ENCODE measurements around the gene FCN1. TPM values are rescaled to one million over a fixed set of nuclear protein-coding genes. Genes with fewer than 3 reads are reported as not detected.

The FCN1 gene
- total RNA-seq, 2 donors from 2014 or later, result 0.63 to 2.1 TPM

- no peak overlapping the region for H3K4me3 ChIP-seq
- TF ChIP-seq, protein P1, sequence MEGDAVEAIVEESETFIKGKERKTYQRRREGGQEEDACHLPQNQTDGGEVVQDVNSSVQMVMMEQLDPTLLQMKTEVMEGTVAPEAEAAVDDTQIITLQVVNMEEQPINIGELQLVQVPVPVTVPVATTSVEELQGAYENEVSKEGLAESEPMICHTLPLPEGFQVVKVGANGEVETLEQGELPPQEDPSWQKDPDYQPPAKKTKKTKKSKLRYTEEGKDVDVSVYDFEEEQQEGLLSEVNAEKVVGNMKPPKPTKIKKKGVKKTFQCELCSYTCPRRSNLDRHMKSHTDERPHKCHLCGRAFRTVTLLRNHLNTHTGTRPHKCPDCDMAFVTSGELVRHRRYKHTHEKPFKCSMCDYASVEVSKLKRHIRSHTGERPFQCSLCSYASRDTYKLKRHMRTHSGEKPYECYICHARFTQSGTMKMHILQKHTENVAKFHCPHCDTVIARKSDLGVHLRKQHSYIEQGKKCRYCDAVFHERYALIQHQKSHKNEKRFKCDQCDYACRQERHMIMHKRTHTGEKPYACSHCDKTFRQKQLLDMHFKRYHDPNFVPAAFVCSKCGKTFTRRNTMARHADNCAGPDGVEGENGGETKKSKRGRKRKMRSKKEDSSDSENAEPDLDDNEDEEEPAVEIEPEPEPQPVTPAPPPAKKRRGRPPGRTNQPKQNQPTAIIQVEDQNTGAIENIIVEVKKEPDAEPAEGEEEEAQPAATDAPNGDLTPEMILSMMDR (IDR thresholded peaks at IDR 0.05), result no peak
- no peaks in the 10 kb centered on the region for H3K36me3 ChIP-seq
- H3K27ac ChIP-seq, result no peak overlapping the region
- no peaks in the 10 kb centered on the region for H3K27me3 ChIP-seq
- H3K9me3 ChIP-seq, result no peaks in the 10 kb centered on the region
- no peaks in the 10 kb centered on the region for H3K4me1 ChIP-seq
- DNase-seq (ENCODE audit: low spot score), result no peak
Measured at GRCh38 chr9:134908524-134909309, 9.0 kb downstream of the FCN1 start.

DNA sequence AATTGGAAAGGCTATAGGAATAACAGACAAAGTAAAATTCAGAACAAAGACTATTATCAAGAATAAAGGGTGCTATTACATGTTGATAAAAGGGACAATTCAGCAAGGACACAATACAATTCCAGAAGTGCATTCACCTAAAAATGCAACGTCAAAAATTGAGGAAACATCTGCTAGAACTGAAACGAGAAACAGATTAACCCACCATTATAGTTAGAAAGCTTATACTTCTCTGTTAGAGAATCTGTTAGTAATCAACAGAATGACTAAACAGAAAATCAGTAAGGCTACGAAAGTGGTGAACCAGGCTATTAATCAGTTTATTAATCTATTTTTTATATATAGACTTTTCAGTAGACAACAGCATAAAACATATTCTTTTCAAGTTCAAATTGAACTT is 14.8 kb downstream of the FCN1 start:
- Histone ChIP-seq H3K27ac (no peak overlapping the region), H3K4me1 (peaks cover 0 to 6% of the 10 kb centered on the region in 2 donors), H3K36me3 (no peaks in the 10 kb centered on the region), H3K27me3 (no peaks in the 10 kb centered on the region), H3K4me3 (no peak overlapping the region), H3K9me3 (no peaks in the 10 kb centered on the region)
- DNase-seq (ENCODE audit: low spot score), result no peak
- TF ChIP-seq, protein P1 (IDR thresholded peaks at IDR 0.05), result no peak

GRCh38 chr9:134899818-134900217 is 17.9 kb downstream of the FCN1 start:
- Histone ChIP-seq H3K4me1 (peaks cover 0 to 34% of the 10 kb centered on the region in 2 donors), H3K36me3 (no peaks in the 10 kb centered on the region), H3K27me3 (no peaks in the 10 kb centered on the region), H3K4me3 (no peak overlapping the region), H3K27ac (no peak overlapping the region), H3K9me3 (no peaks in the 10 kb centered on the region)
- TF ChIP-seq, protein P1 (IDR thresholded peaks at IDR 0.05), result no peak
- no peak for DNase-seq (ENCODE audit: low spot score)

DNA sequence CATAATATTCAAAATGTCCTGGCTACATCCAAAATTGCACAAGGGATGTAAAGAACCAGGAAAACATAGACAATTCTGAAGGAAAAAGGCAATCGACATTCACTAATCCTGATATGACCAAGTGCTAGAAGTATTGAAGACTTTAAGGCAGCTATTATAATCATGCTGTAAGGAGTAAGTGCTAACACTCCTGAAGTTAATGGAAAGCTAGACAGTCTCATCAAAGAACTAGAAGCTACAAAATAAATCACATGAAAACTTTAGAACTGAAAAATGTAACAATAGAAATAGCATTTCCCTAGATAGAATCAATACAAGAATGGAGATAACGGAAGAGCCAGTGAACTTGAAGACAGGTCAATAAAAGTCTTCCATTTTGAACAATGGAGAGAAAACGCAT is 18.5 kb downstream of the FCN1 start:
- H3K4me1 ChIP-seq, result peaks cover 0 to 37% of the 10 kb centered on the region in 2 donors
- DNase-seq (ENCODE audit: low spot score), result no peak
- no peak overlapping the region for H3K4me3 ChIP-seq
- H3K27me3 ChIP-seq, result no peaks in the 10 kb centered on the region
- H3K36me3 ChIP-seq, result no peaks in the 10 kb centered on the region
- H3K27ac ChIP-seq, result no peak overlapping the region
- H3K9me3 ChIP-seq, result no peaks in the 10 kb centered on the region
- TF ChIP-seq, protein P1 (IDR thresholded peaks at IDR 0.05), result no peak

DNA sequence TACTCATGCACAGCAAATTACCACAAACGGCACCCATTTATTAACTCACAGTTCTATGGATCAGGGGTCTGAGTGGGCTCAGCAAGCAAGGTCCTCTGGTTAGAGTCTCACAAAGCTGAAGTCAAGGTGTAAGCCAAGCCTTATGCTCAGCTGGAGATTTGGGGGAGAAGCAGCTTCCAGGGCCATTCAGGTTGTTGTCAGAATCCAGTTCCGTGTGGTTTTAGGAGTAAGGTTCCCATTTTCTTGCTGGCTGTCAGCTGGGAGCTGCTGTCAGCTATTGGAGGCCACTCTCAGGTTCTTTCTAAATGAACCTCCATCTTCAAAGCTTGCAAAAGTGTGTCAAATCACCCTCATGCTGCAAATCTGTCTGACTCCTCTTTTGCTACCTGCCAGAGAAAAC is 19.4 kb downstream of the FCN1 start:
- Histone ChIP-seq H3K4me1 (peaks cover 0 to 37% of the 10 kb centered on the region in 2 donors), H3K27me3 (no peaks in the 10 kb centered on the region), H3K36me3 (no peaks in the 10 kb centered on the region), H3K27ac (no peak overlapping the region), H3K4me3 (no peak overlapping the region), H3K9me3 (no peaks in the 10 kb centered on the region)
- no peak for DNase-seq (ENCODE audit: low spot score)
- TF ChIP-seq, protein P1 (IDR thresholded peaks at IDR 0.05), result no peak
